ENCODE data around the gene UNC5CL. TPM values are rescaled to one million over a fixed set of nuclear protein-coding genes. Genes with fewer than 3 reads are reported as not detected.

The UNC5CL gene
- total RNA-seq, 1 experiment from 2014 or later, result 0.81 TPM

GRCh38 chr6:41045664-41046063 lies 6.6 kb upstream of the UNC5CL start:
- H3K27ac ChIP-seq (ENCODE audit: insufficient read length, low read depth, low read length), result no peak overlapping the region
- H4K91ac ChIP-seq (ENCODE audit: insufficient read length, low read depth, low read length), result no peak overlapping the region
- H3K4ac ChIP-seq (ENCODE audit: low read depth, low read length), result no peak overlapping the region
- no peak overlapping the region for H3K14ac ChIP-seq (ENCODE audit: insufficient read depth, low read length)
- WGBS (ENCODE audit: extremely low coverage, insufficient read length, low lambda C conversion rate), result no CpG with 5 or more reads among the region's 5 CpGs
- no peak overlapping the region for H4K8ac ChIP-seq (replicated peaks; ENCODE audit: insufficient read length, low read depth, low read length)
- H3T11ph ChIP-seq (ENCODE audit: low read length), result no peak overlapping the region
- H2BK15ac ChIP-seq (ENCODE audit: low read depth, low read length), result no peak overlapping the region
- no peak for DNase-seq
- H3K79me2 ChIP-seq (ENCODE audit: insufficient read depth, low read length), result no peaks in the 10 kb centered on the region
- H3K9ac ChIP-seq (ENCODE audit: extremely low read depth, insufficient read length, low read length), result no peak overlapping the region
- peaks cover 3% of the 10 kb centered on the region; the same call in 1 of the 2 replicates for H3K4me1 ChIP-seq (ENCODE audit: insufficient read depth, low read length)
- no peak overlapping the region for H3K4me2 ChIP-seq (ENCODE audit: insufficient read depth, insufficient read length, low read length)
- no peaks in the 10 kb centered on the region for H3K27me3 ChIP-seq (ENCODE audit: insufficient read depth, low read length)
- H3K56ac ChIP-seq (ENCODE audit: insufficient read length, low read depth, low read length), result no peak overlapping the region
- Mint-ChIP-seq H3K9me3 (no peaks in the 10 kb centered on the region), H3K36me3 (ENCODE audit: insufficient read depth in 1 of 3, low read depth in 3 of 3) (no peaks in the 10 kb centered on the region; a peak in 1 of 7 replicates), H3K4me1 (peaks cover 6 to 15% of the 10 kb centered on the region in 2 experiments; a peak in 3 of 4 replicates), H3K27me3 (ENCODE audit: low read depth) (no peaks in the 10 kb centered on the region; the same call in 1 of the 2 replicates), H3K27ac (no peak overlapping the region), H3K4me3 (no peak overlapping the region)
- no peak overlapping the region for H2BK20ac ChIP-seq (ENCODE audit: low read depth, low read length, poor library complexity, severe bottlenecking)
- no peak overlapping the region for H3K23ac ChIP-seq (ENCODE audit: insufficient read length, low read depth, low read length)
- no peak overlapping the region for H2AK5ac ChIP-seq (ENCODE audit: insufficient read length, low read length)
- H2AFZ ChIP-seq (ENCODE audit: low read length), result no peak overlapping the region
- H3K79me1 ChIP-seq (ENCODE audit: insufficient read depth, low read depth, low read length, poor library complexity, severe bottlenecking), result no peaks in the 10 kb centered on the region
- no peak overlapping the region for H2BK5ac ChIP-seq (ENCODE audit: insufficient read length, low read length)
- no peaks in the 10 kb centered on the region for H3K23me2 ChIP-seq (ENCODE audit: insufficient read length, low read depth, low read length, poor library complexity, severe bottlenecking)
- H3K9me3 ChIP-seq (ENCODE audit: control insufficient read depth, low read depth, low read length), result no peaks in the 10 kb centered on the region
- H4K5ac ChIP-seq (ENCODE audit: insufficient read length, low read depth, low read length), result no peak overlapping the region
- H2BK120ac ChIP-seq (ENCODE audit: low read depth, low read length, poor library complexity, severe bottlenecking), result no peak overlapping the region
- H3K18ac ChIP-seq (ENCODE audit: insufficient read length, low read depth, low read length), result no peak overlapping the region
- no peak for TF ChIP-seq CTCF (conservative IDR thresholded peaks at IDR 0.05)
- no peaks in the 10 kb centered on the region for H4K20me1 ChIP-seq (ENCODE audit: control insufficient read depth, insufficient read depth, insufficient read length)
- H2BK12ac ChIP-seq (ENCODE audit: insufficient read length, low read depth, low read length), result no peak overlapping the region
